ENCODE measurements around the gene DAAM1.

Gene DAAM1

DNA sequence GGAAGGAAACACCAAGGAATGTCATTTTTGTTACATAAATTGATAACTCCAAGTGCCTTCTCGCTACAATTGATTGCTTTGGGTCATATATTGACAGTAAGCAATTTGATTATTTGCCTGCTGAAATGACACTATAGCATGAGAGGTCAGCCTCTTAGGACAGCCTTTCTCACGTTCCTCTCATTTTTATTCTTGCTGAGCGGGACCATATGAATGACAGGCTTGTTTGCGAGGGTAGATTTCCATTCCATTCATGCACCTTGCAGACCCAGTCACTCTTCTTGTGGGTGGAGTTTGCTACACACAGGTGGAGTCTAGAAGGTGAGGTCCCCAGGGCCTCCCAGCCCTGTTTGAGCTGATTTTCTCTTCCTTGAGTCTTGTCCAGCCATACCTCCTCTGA is 27.3 kb downstream of the DAAM1 start:
- in situ Hi-C loops (cut with HindIII; ENCODE audit: low sequenced_read_pairs) = no loop called here

DNA sequence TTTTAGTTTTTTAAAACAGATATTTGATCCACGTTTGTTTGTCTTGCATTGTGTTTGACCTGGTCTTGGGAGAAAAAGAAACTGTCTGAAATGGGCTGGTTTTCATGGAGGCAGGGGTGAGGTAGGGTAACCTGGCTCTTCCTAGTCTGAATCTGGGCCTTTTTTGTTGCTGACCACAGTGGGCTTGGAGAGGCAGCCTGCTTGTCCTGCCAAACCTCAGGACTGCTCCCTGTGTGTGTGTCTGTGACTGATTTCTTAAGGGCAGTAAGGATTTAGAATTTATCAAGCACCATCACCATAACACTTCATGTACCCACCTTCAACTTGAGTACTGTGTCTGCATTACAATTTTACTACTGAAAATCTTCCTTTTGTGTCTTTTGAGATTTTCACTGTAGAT is 28.5 kb downstream of the DAAM1 start:
- in situ Hi-C loops (cut with HindIII; ENCODE audit: low sequenced_read_pairs) = no loop called here

DNA sequence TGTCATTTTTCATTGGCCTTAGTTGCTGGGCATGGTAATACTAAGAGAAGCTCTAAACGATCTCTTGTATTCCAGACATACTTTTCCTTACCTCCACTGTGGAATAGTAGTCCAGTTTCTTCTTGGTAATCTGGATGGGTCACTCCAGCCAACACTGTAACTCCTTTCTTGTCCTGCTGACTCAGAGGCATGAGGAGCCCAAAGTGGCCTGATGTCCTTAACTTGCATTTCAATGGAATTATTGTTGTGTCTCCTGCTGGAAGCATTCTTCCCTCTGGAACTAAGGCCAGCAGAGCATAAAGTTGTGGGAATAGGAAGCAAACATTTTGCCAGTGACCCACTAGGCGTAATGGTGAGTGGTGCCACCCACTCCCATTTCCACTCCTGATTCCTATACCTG is 33.1 kb downstream of the DAAM1 start:
- in situ Hi-C loops (cut with HindIII; ENCODE audit: low sequenced_read_pairs) = no loop called here

- in situ Hi-C loops (cut with HindIII; ENCODE audit: low sequenced_read_pairs) = no loop called here
These were observed 35.9 kb downstream of the DAAM1 start for GRCh38 chr14:59224341-59224740.

DNA sequence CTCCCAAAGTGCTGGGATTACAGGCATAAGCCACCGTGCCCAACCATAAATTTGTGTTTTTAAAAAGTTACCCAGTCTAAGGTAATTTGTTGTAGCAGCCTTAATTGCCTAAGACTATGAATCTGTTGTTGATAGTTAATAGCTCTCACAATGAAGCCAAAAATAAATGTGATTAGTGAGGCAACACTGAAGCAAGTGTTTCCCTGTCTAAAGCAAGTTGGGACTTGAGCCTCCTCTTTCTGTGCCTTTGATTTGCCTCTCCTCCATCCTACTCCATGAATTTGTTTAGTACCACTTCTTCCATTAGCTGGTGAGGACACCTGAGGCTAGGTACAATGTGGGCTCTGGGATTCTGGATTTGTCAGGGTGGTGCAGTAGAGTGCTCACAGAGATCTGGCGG is 36.8 kb downstream of the DAAM1 start:
- in situ Hi-C loops (cut with HindIII; ENCODE audit: low sequenced_read_pairs) = no loop called here

GRCh38 chr14:59228421-59228820 is 40.0 kb downstream of the DAAM1 start:
- in situ Hi-C loops (cut with HindIII; ENCODE audit: low sequenced_read_pairs) = no loop called here

DNA sequence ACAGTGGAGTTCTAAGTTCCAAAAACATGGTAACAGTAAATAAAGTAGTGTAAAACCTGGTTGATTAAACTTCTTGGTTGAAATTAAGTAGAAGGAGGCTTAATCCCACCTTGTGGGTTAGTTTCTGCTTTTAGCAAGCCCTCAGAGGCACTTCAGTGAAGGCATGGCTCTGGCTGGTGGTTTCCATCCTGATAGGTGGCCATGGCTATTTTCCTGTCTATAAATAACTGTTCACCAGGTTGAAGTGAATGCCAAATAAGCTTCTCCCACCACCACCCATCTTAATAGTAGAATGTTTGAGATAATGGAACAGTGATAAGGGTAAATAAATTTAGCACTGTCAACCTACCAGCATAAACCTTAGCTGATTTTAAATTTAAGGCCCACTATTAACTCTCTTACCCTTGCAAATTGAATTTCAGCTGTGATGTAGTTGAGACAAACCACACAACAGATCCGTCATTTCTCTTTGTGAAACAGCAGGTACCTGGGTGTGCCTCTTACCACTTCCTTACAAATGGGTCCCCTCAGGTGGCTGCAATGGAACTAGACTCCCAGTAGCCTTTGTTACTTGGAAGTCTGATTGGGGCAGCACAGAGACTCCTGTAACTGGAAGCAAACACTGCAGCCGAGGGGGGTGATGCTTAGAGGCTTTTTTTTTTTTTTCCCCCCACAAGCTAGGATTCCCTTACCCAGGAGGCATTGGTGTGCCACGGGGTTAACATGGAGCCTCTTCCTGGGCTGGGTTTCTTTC is 41.4 kb downstream of the DAAM1 start:
- in situ Hi-C loops (cut with HindIII; ENCODE audit: low sequenced_read_pairs) = no loop called here

DNA sequence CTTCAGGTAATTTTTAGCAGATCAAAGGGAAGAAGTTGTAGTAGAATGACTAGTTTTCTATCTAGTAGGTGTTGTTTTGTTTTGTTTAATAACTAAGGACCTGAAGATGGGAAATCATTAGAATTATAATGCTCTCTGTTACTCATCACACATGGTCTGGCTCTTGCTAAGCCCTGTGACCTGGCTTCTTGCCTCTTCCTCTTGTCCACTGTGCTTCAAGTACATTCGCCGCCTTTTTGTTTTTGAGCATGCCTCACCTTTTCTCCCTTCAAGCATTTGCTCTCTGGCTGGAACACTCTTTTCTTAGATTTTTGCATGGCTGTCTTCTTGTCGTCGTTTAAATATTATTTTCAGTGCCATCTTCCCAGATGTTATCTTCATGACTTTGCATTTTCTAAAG is 47.7 kb downstream of the DAAM1 start:
- in situ Hi-C loops (cut with HindIII; ENCODE audit: low sequenced_read_pairs) = no loop called here

GRCh38 chr14:59238216-59238615 is 49.7 kb downstream of the DAAM1 start:
- in situ Hi-C loops (cut with HindIII; ENCODE audit: low sequenced_read_pairs) = no loop called here

- in situ Hi-C loops (cut with HindIII; ENCODE audit: low sequenced_read_pairs) = no loop called here
These were observed 50.6 kb downstream of the DAAM1 start for GRCh38 chr14:59239022-59239421.

DNA sequence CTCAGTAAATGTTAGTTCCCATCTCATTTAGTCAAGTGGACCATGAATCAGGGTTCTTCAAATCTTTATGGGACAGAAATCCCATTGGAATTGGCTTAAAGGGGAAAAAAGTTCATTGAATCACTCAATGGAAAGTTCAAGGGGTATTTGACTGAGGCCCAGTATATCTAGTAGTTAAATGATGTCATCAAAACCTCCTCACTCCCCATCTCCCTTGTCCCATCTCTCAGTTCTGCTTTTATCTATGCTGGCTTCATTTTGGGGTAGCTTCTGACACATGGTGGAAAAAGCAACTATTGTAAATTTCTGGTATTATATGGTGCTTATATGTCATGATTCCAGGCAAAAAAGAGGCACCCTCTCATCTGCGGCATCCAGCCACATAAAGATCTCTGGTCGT is 51.9 kb downstream of the DAAM1 start:
- in situ Hi-C loops (cut with HindIII; ENCODE audit: low sequenced_read_pairs) = no loop called here

DNA sequence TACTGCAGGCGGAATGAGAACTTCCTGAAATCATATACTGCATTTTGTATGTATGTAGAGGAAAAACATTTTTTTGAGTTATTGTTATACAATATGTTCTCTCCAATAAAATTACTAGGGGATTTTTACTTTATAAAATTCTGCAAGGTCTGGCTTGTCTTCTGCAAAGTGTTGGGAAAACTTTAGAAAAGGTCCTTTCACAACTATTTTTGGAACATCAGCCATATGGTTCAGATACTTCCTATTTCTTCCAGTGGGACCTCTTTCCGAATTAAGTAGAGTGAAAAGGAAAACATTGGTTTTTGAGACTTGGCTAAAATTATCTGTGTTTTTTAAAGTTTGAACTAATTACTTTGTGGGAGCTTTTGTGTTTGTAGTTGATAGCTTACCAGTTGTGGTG is 52.7 kb downstream of the DAAM1 start:
- in situ Hi-C loops (cut with HindIII; ENCODE audit: low sequenced_read_pairs) = no loop called here

DNA sequence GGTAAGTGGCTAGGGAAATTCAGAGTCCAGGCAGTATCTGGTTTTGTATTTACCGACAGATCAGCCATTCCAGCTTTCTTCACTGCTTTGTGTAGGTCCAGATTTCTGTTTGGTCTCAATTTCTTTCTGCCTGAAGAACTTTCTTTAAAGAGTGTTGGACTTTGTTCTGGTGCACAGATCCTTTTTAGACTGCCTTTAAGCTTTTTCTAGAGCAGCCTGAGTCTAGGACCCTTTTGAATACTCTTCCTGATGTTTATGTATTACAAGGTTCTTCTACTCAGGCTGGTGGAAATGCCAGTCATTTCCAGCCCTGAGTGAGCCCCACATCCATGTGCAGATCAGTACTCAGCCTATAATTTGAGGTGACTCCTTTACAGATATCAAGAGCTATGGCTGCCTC is 54.7 kb downstream of the DAAM1 start:
- in situ Hi-C loops (cut with HindIII; ENCODE audit: low sequenced_read_pairs) = no loop called here

DNA sequence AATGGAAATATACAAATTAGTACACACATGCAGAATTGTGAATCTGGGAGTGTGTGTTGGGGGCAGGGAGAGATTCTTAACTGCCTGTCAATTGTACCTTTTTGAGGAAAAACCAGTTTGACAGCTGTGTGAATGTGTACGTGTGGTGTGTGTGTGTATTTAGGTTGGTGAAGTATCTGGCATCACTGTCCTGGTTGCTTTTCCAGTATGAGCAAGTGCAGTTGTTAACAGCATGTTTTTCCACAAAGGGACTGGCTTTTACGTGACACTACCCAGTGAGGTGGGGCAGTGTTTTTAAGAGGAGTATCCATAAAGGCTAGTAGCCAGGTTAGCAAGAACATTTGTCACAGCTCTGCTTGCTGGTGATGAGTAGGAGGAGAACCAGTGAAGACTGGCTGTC is 56.1 kb downstream of the DAAM1 start:
- in situ Hi-C loops (cut with HindIII; ENCODE audit: low sequenced_read_pairs) = no loop called here

GRCh38 chr14:59245809-59246295 is 57.4 kb downstream of the DAAM1 start:
- in situ Hi-C loops (cut with HindIII; ENCODE audit: low sequenced_read_pairs) = no loop called here

GRCh38 chr14:59246566-59246965 is 58.1 kb downstream of the DAAM1 start:
- in situ Hi-C loops (cut with HindIII; ENCODE audit: low sequenced_read_pairs) = no loop called here

GRCh38 chr14:59247801-59248584 is 59.5 kb downstream of the DAAM1 start:
- in situ Hi-C loops (cut with HindIII; ENCODE audit: low sequenced_read_pairs) = no loop called here

DNA sequence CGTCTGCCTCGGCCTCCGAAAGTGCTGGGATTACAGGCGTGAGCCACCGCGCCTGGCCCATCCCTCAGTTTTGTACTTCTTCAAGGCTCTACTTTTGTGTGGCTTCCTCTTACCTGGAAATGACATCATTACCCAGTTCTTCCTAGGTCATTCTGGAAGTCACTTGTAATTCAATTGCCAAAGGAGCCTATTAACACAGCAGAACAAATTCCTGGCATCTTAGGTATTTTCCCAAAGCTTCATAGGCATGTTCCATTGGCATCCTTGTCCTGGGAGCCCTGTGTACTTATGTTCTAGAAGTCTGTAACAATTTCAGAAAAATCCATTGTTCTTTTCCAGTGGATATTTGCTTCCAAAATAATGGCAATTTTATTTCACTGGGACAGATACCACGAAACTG is 60.6 kb downstream of the DAAM1 start:
- in situ Hi-C loops (cut with HindIII; ENCODE audit: low sequenced_read_pairs) = no loop called here

DNA sequence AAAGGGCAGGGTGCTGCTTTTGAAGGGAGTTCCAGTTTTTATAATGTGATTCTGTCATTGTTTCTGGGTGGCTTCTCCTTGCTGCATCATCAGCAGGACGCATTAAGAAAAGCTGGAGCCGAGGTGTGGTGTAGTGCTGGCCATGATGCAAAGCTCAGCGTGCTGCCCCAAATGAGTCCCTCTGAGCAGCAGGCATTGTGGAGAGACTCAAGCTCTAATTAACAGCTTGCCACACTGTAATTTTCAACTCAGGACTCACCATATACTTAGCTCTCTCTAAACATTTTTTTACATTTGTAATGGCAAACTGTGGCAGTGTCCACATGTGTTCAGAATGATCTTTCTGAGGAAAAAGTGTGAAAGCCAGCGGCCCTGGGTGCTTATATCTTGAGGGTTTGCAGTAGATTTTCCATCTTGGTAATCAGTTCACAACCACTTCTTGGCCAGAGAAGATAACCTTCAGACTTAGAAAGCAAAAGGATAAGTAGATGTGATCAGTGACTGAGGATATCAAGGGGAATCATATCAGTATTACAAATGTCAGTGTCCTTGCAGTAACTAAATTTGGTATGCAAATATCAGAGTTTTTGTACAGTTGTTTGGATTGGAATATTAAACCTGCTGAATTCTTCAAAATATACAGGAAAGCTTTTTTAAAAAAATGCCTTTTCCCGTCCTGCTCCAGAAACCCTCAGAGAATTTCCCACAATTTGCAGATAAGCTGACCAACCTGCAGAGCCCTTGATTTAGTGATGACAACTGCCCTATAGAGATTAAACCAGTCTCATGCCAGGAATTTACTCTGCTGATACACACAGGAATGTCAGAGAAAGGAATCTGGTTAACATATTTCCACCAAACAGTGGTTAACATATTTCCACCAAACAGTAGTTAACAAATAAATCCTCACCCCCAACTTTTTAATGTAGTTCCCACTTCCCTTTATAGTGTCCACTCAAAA is 63.6 kb downstream of the DAAM1 start:
- in situ Hi-C loops (cut with HindIII; ENCODE audit: low sequenced_read_pairs) = no loop called here

GRCh38 chr14:59252772-59253500 is 64.5 kb downstream of the DAAM1 start:
- in situ Hi-C loops (cut with HindIII; ENCODE audit: low sequenced_read_pairs) = no loop called here

Data from endothelial cell of hepatic sinusoid (primary cell).